MCF 10A (cell line): ENCODE data around the gene ANO4. TPM values are rescaled to one million over a fixed set of nuclear protein-coding genes. Genes with fewer than 3 reads are reported as not detected.
A peak's percentile ranks its signal among the peaks of the same experiment; 100 is the strongest.
"Not testable (repeated sequence)": the region's sequence is repeated elsewhere in the genome, so short reads cannot be mapped to it uniquely, and the experiment has no call there.

Experiments used
- BruUV-seq: library from RNA; stranded (reverse); fragments of 400-500 nt; replicated peaks from 2 replicates; lab custom pipeline; 2021; lab: Mats Ljungman, UMichigan
- CTCF ChIA-PET: fragments of 300-600 bp; sonication (Branson Sonifier 250); formaldehyde crosslinking; extraction: SDS; loops from one replicate; lab custom pipeline; 2021; ENCODE audit warnings: antibody characterized with exemption, inconsistent platforms; lab: Yijun Ruan, JAX
- POLR2A ChIA-PET: fragments of 300-600, 350-650 bp; sonication (Branson Sonifier 250); formaldehyde crosslinking; extraction: SDS; loops from one replicate; lab custom pipeline; 2020; ENCODE audit warnings: antibody characterized with exemption, inconsistent platforms; lab: Yijun Ruan, JAX
- DNase-seq: peaks from one replicate; pipeline ENCODE4 v3.0.0-alpha.2; 2018; ENCODE audit not compliant: unreplicated experiment
- H3K27ac Mint-ChIP-seq: one replicate; pipeline ENCODE4 v1.8.0; 2022; ENCODE audit warnings: mild to moderate bottlenecking, low read depth, mixed read lengths; ENCODE audit not compliant: unreplicated experiment
- H3K27me3 Mint-ChIP-seq: one replicate; pipeline ENCODE4 v1.8.0; 2022; ENCODE audit warnings: mixed read lengths; ENCODE audit not compliant: insufficient read depth, unreplicated experiment
- H3K36me3 Mint-ChIP-seq: one replicate; pipeline ENCODE4 v1.8.0; 2022; ENCODE audit warnings: mild to moderate bottlenecking, moderate library complexity, mixed read lengths; ENCODE audit not compliant: insufficient read depth, unreplicated experiment
- H3K4me1 Mint-ChIP-seq: one replicate; pipeline ENCODE4 v1.8.0; 2022; ENCODE audit warnings: mixed read lengths; ENCODE audit not compliant: insufficient read depth, unreplicated experiment
- H3K4me3 Mint-ChIP-seq: one replicate; pipeline ENCODE4 v1.8.0; 2022; ENCODE audit warnings: mild to moderate bottlenecking, moderate library complexity, mixed read lengths; ENCODE audit not compliant: unreplicated experiment
- H3K9me3 Mint-ChIP-seq: one replicate; pipeline ENCODE4 v1.8.0; 2022; ENCODE audit warnings: mixed read lengths; ENCODE audit not compliant: unreplicated experiment
- CTCF ChIP-seq: fragments of 200-600 bp; IDR thresholded peaks from one replicate; pipeline ENCODE4 v1.8.0; 2022; ENCODE audit warnings: antibody characterized with exemption, mild to moderate bottlenecking; ENCODE audit not compliant: unreplicated experiment
- intact Hi-C: fragments of 100-400 bp; cut with micrococcal nuclease; formaldehyde crosslinking; loops from 2 replicates; pipeline ENCODE4 v1.14.1; 2022
- total RNA-seq: library from RNA; stranded (reverse); gene quantifications from 2 replicates; pipeline ENCODE4 v1.2.3, GENCODE V29; 2022

Gene ANO4
- total RNA-seq, 1 experiment from 2014 or later = 0.91 TPM

GRCh38 chr12:101115326-101115725 lies 320.8 kb downstream of the ANO4 start:
- Mint-ChIP-seq H3K27me3 (no peaks in the 10 kb centered on the region), H3K4me3 (no peak overlapping the region)

GRCh38 chr12:101116911-101117310 lies 322.3 kb downstream of the ANO4 start:
- ChIA-PET POLR2A (no interaction called here), CTCF (interaction anchor here (0.8 to 0.9 kb wide), 2 partner anchors 47 to 289 kb away, joined by 3 to 4 read pairs; no protein-coding TSS in a partner anchor)
- Mint-ChIP-seq H3K27ac (no peak overlapping the region), H3K4me3 (no peak overlapping the region), H3K27me3 (no peaks in the 10 kb centered on the region), H3K9me3 (no peaks in the 10 kb centered on the region), H3K36me3 (no peaks in the 10 kb centered on the region), H3K4me1 (no peaks in the 10 kb centered on the region)
- intact Hi-C loops = loop anchor here (2.0 kb wide), 1 partner anchor 288 kb away; no protein-coding TSS in a partner anchor
- DNase-seq = no peak
- TF ChIP-seq CTCF = no peak
- BruUV-seq = no TSS peak

More at GRCh38 chr12:101115326-101115725, 320.8 kb downstream of the ANO4 start:
- BruUV-seq = no TSS peak
- no peak for DNase-seq
- Mint-ChIP-seq H3K36me3 (no peaks in the 10 kb centered on the region), H3K4me1 (no peaks in the 10 kb centered on the region), H3K9me3 (no peaks in the 10 kb centered on the region), H3K27ac (no peak overlapping the region)
- ChIA-PET CTCF (interaction anchor here (0.6 kb wide), 1 partner anchor 49 kb away, joined by 4 read pairs; no protein-coding TSS in a partner anchor), POLR2A (no interaction called here)
- TF ChIP-seq CTCF = no peak
- intact Hi-C loops = no loop called here

- no peak overlapping the region for H3K27ac Mint-ChIP-seq
- BruUV-seq = no TSS peak
- no peak for TF ChIP-seq CTCF
- DNase-seq = peak; percentile 7
- ChIA-PET CTCF (interaction anchor here (1.1 kb wide), 1 partner anchor 162 kb away, joined by 3 read pairs; the partner anchor contains the start of gene UTP20), POLR2A (no interaction called here)
- H3K4me3 Mint-ChIP-seq = no peak overlapping the region
- no peaks in the 10 kb centered on the region for H3K36me3 Mint-ChIP-seq
- H3K9me3 Mint-ChIP-seq = no peaks in the 10 kb centered on the region
- intact Hi-C loops = loop anchor here (2.0 kb wide), 1 partner anchor 289 kb away; no protein-coding TSS in a partner anchor
- no peaks in the 10 kb centered on the region for H3K27me3 Mint-ChIP-seq
- no peaks in the 10 kb centered on the region for H3K4me1 Mint-ChIP-seq
These were observed 323.3 kb downstream of the ANO4 start for GRCh38 chr12:101117842-101118241.

- intact Hi-C loops = no loop called here
- H3K4me1 Mint-ChIP-seq = no peaks in the 10 kb centered on the region
- no peaks in the 10 kb centered on the region for H3K9me3 Mint-ChIP-seq
- H3K4me3 Mint-ChIP-seq = no peak overlapping the region
- no peak overlapping the region for H3K27ac Mint-ChIP-seq
- POLR2A ChIA-PET = interaction anchor here (0.7 kb wide), 1 partner anchor 555 kb away, joined by 3 read pairs; no protein-coding TSS in a partner anchor
- BruUV-seq = no TSS peak
- no peak for DNase-seq
- no peaks in the 10 kb centered on the region for H3K27me3 Mint-ChIP-seq
- TF ChIP-seq CTCF = no peak
- CTCF ChIA-PET = no interaction called here
- H3K36me3 Mint-ChIP-seq = no peaks in the 10 kb centered on the region
These were observed 333.1 kb downstream of the ANO4 start for GRCh38 chr12:101127521-101128219.

- H3K4me3 Mint-ChIP-seq, CTCF ChIA-PET, BruUV-seq, H3K4me1 Mint-ChIP-seq, H3K27ac Mint-ChIP-seq, intact Hi-C loops, DNase-seq, H3K9me3 Mint-ChIP-seq, POLR2A ChIA-PET, H3K27me3 Mint-ChIP-seq, H3K36me3 Mint-ChIP-seq: not testable (repeated sequence)
These were observed 351.3 kb downstream of the ANO4 start for GRCh38 chr12:101145777-101146431.
